H1 (cell line): ENCODE data around the gene FOSL2. TPM values are rescaled to one million over a fixed set of nuclear protein-coding genes. Genes with fewer than 3 reads are reported as not detected.

Experiments
- CTCF ChIA-PET: fragments of 300-600 bp; sonication (Branson Sonifier 250); formaldehyde crosslinking; loops from one replicate; lab custom pipeline; 2021; ENCODE audit not compliant: partially characterized antibody; lab: Charles Lee
- POLR2A ChIA-PET: fragments of 300-600 bp; sonication (Branson Sonifier 250); formaldehyde crosslinking; loops from one replicate; lab custom pipeline; 2021; ENCODE audit warnings: inconsistent platforms; ENCODE audit not compliant: partially characterized antibody; lab: Charles Lee
- DNase-seq, 2 experiments: peaks; one replicate each; pipeline versions ENCODE4 v3.0.0 to v3.0.0-alpha.2; 2010 to 2022; ENCODE audit warnings: low spot score in 2 of 2, low read depth in 1 of 2, mixed read lengths in 1 of 2
- FAIRE-seq: peaks from 2 replicates; lab custom pipeline; 2011; peaks lifted over from hg19 to GRCh38; lab: Jason Lieb, UNC
- H2AFZ ChIP-seq: 2 replicates; pipeline ENCODE4 v1.8.1; 2012; ENCODE audit warnings: low read length, inconsistent platforms
- H2AK5ac ChIP-seq: 2 replicates; pipeline ENCODE4 v1.6.1; 2013; ENCODE audit warnings: low read depth, low read length
- H2BK120ac ChIP-seq: replicated peaks from 2 replicates; pipeline ENCODE3; 2013; ENCODE audit warnings: low read depth, low read length, inconsistent platforms
- H2BK12ac ChIP-seq: 2 replicates; pipeline ENCODE4 v1.6.1; 2013; ENCODE audit warnings: low read depth, low read length
- H2BK15ac ChIP-seq: 2 replicates; pipeline ENCODE4 v1.6.1; 2013; ENCODE audit warnings: low read length
- H2BK20ac ChIP-seq: 2 replicates; pipeline ENCODE4 v1.6.1; 2013; ENCODE audit warnings: low read length
- H2BK5ac ChIP-seq: 2 replicates; pipeline ENCODE4 v1.6.1; 2013; ENCODE audit warnings: low read depth, low read length
- H3K14ac ChIP-seq: 2 replicates; pipeline ENCODE4 v1.6.1; 2013; ENCODE audit warnings: inconsistent platforms; ENCODE audit not compliant: insufficient read length
- H3K18ac ChIP-seq: 2 replicates; pipeline ENCODE4 v1.6.1; 2013; ENCODE audit warnings: low read length; ENCODE audit errors: extremely low read depth
- H3K23ac ChIP-seq: 2 replicates; pipeline ENCODE4 v1.6.1; 2013; ENCODE audit warnings: inconsistent platforms; ENCODE audit not compliant: insufficient read length
- H3K23me2 ChIP-seq: 2 replicates; pipeline ENCODE4 v1.6.1; 2013; ENCODE audit warnings: low read depth, low read length
- H3K27ac ChIP-seq: 2 replicates; pipeline ENCODE4 v1.6.1; 2011; ENCODE audit warnings: low read depth, low read length, inconsistent platforms
- H3K27me3 ChIP-seq, 4 experiments: replicated peaks in 1 of 4; 1 replicate in 1 of 4; 2 replicates in 3 of 4; pipeline versions ENCODE4 v1.6.1 to v1.8.1; 2011 to 2013; ENCODE audit warnings: low read length in 3 of 4, mild to moderate bottlenecking in 3 of 4, inconsistent platforms in 2 of 4, mixed read lengths in 2 of 4, moderate library complexity in 1 of 4; ENCODE audit not compliant: control insufficient read depth in 3 of 4, insufficient read depth in 3 of 4; ENCODE audit errors: extremely low read depth in 1 of 4
- H3K36me3 ChIP-seq, 4 experiments: 2 replicates each; pipeline versions ENCODE4 v1.6.1 to v1.8.1; 2011 to 2013; ENCODE audit warnings: mild to moderate bottlenecking in 4 of 4, low read length in 3 of 4, moderate library complexity in 2 of 4, control low read depth in 1 of 4, inconsistent platforms in 1 of 4; ENCODE audit not compliant: insufficient read depth in 4 of 4, control insufficient read depth in 2 of 4
- H3K4ac ChIP-seq: replicated peaks from 2 replicates; pipeline ENCODE3; 2013; ENCODE audit warnings: low read length, low read depth, mixed read lengths, inconsistent platforms; ENCODE audit not compliant: insufficient read length
- H3K4me1 ChIP-seq, 4 experiments: replicated peaks in 1 of 4; 1 replicate in 1 of 4; 2 replicates in 3 of 4; pipeline versions ENCODE4 v1.6.1 to v1.8.1; 2011 to 2013; ENCODE audit warnings: low read length in 3 of 4, inconsistent platforms in 2 of 4, mixed read lengths in 1 of 4; ENCODE audit not compliant: insufficient read depth in 4 of 4, control insufficient read depth in 3 of 4
- H3K4me2 ChIP-seq, 2 experiments: 2 replicates each; pipeline versions ENCODE4 v1.6.1 to v1.8.1; 2011 to 2013; ENCODE audit warnings: low read depth in 2 of 2, low read length in 2 of 2, control low read depth in 1 of 2, inconsistent platforms in 1 of 2, mild to moderate bottlenecking in 1 of 2; ENCODE audit not compliant: insufficient read depth in 1 of 2
- H3K4me3 ChIP-seq, 4 experiments: fragments of 200-600, 300-600 bp in 1 of 4; sonication (generic), shearing (Covaris generic), sonication (Bioruptor Twin) in 1 of 4; 2 replicates each; pipeline versions ENCODE4 v1.5.1 to v1.8.1; 2011 to 2016; ENCODE audit warnings: low read length in 4 of 4, low read depth in 3 of 4, control low read depth in 2 of 4, inconsistent platforms in 2 of 4, mild to moderate bottlenecking in 2 of 4, mixed read lengths in 1 of 4, moderate library complexity in 1 of 4; ENCODE audit not compliant: insufficient read depth in 2 of 4; ENCODE audit errors: extremely low read depth in 1 of 4
- H3K56ac ChIP-seq: replicated peaks from 2 replicates; pipeline ENCODE3; 2013; ENCODE audit warnings: low read depth, mild to moderate bottlenecking, mixed read lengths, low read length, inconsistent platforms; ENCODE audit not compliant: insufficient read length
- H3K79me1 ChIP-seq: 2 replicates; pipeline ENCODE4 v1.6.1; 2013; ENCODE audit warnings: low read depth, low read length, control low read depth
- H3K79me2 ChIP-seq, 2 experiments: 2 replicates each; pipeline versions ENCODE4 v1.6.1 to v1.8.1; 2012 to 2013; ENCODE audit warnings: low read length in 2 of 2, mild to moderate bottlenecking in 2 of 2, inconsistent platforms in 1 of 2; ENCODE audit not compliant: insufficient read depth in 2 of 2, control insufficient read depth in 1 of 2
- H3K9ac ChIP-seq, 4 experiments: replicated peaks in 1 of 4; 1 replicate in 1 of 4; 2 replicates in 3 of 4; pipeline versions ENCODE4 v1.6.1 to v1.8.1; 2011 to 2013; ENCODE audit warnings: low read depth in 3 of 4, low read length in 3 of 4, control low read depth in 2 of 4, mild to moderate bottlenecking in 2 of 4, moderate library complexity in 2 of 4, inconsistent platforms in 1 of 4; ENCODE audit errors: extremely low read depth in 1 of 4
- H3K9me3 ChIP-seq, 2 experiments: 2 replicates each; pipeline versions ENCODE4 v1.6.1 to v1.8.1; 2012 to 2013; ENCODE audit warnings: mild to moderate bottlenecking in 2 of 2, moderate library complexity in 2 of 2, control low read depth in 1 of 2, inconsistent platforms in 1 of 2, low read depth in 1 of 2, low read length in 1 of 2, mixed read lengths in 1 of 2; ENCODE audit not compliant: insufficient read depth in 2 of 2
- H4K20me1 ChIP-seq, 2 experiments: replicated peaks in 1 of 2; 2 replicates each; pipeline versions ENCODE3 to v1.8.1; 2011 to 2013; ENCODE audit warnings: inconsistent platforms in 2 of 2, low read length in 2 of 2, mild to moderate bottlenecking in 1 of 2; ENCODE audit not compliant: insufficient read depth in 2 of 2, control insufficient read depth in 1 of 2
- H4K5ac ChIP-seq: 2 replicates; pipeline ENCODE4 v1.6.1; 2013; ENCODE audit warnings: low read length, low read depth, mixed read lengths, inconsistent platforms; ENCODE audit not compliant: insufficient read length
- H4K8ac ChIP-seq: 2 replicates; pipeline ENCODE4 v1.8.0; 2013; ENCODE audit warnings: mild to moderate bottlenecking, moderate library complexity, low read length, inconsistent platforms; ENCODE audit not compliant: insufficient read depth; ENCODE audit errors: extremely low read depth
- H4K91ac ChIP-seq: replicated peaks from 2 replicates; pipeline ENCODE3; 2013; ENCODE audit warnings: low read length, mixed read lengths, inconsistent platforms; ENCODE audit not compliant: insufficient read length
- WGBS, 2 experiments: shearing (Covaris generic) in 1 of 2; methylation state at CpG; one replicate each; pipeline versions ENCODE4 v1.1.6 to v1.1.7; 2013 to 2015; ENCODE audit warnings: low lambda C conversion rate in 2 of 2, mixed read lengths in 2 of 2, inconsistent platforms in 1 of 2, low coverage in 1 of 2, missing lambda C conversion rate in 1 of 2; ENCODE audit not compliant: insufficient replicate concordance in 2 of 2, insufficient coverage in 1 of 2, insufficient read length in 1 of 2; ENCODE audit errors: extremely low coverage in 1 of 2, missing lambda C conversion rate in 1 of 2; 5-methylcytosine and 5-hydroxymethylcytosine counted together
- polyA plus RNA-seq, 7 experiments: library from polyadenylated mRNA; depleted of rRNA in 3 of 7; stranded (reverse) in 5 of 7; unstranded in 2 of 7; fragments of >200 nt in 5 of 7; fragments of 200-250 nt in 2 of 7; gene quantifications; 1 replicate in 5 of 7; 2 replicates in 1 of 7; 4 replicates in 1 of 7; pipeline versions ENCODE4 v1.2.1 to v1.2.3, GENCODE V29; 2011 to 2013; ENCODE audit warnings: missing spikeins in 2 of 7, mixed read lengths in 2 of 7
- total RNA-seq: library from RNA; stranded (reverse); fragmentation: NEBNext Ultra II Directional; extraction: Animal tissue kit (Norgen Biotek cat#: 25700); gene quantifications from 2 replicates; pipeline ENCODE4 v1.2.1, GENCODE V29; 2021
- TF ChIP-seq, protein P1 (sequence below): IDR thresholded peaks from 2 replicates; pipeline ENCODE4 v1.6.1; 2011; ENCODE audit warnings: low read length, improper control_type of control experiment

Gene FOSL2
- total and polyA plus RNA-seq, 2 of the 8 experiments (the other 6 are each of a cell fraction or from before 2014, with no cell fraction given), result 1.5 to 4.5 TPM

DNA sequence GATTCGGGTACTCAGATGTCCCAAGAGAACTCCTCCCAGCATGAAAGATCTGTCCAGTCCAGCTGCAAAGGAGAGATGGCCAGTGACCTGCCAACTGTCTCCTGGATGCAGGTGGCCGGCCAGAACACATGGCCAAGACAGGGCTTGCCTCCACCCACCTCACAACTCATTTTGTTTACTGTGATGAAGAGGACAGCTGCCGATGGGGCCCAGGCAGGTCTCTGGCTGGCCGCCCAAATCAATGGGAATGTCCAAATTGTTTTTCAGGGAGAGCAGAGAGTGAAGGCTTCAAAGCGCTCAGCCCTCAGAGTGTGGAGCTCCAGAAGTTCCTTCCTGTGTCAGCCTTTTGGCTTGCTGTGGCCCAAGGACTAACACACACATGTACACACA, 41.9 kb downstream of the FOSL2 start:
- Histone ChIP-seq H3K27ac (no peak overlapping the region), H3K56ac (no peak overlapping the region), H4K20me1 (no peaks in the 10 kb centered on the region), H3K9me3 (peaks cover 4 to 6% of the 10 kb centered on the region in 2 experiments; a peak in 1 of 4 replicates), H3K23me2 (no peaks in the 10 kb centered on the region; the same call in 1 of the 2 replicates), H2BK12ac (no peak overlapping the region), H3K4ac (no peak overlapping the region), H2BK15ac (no peak overlapping the region), H3K4me1 (no peaks in the 10 kb centered on the region; a peak in 1 of 7 replicates), H4K91ac (no peak overlapping the region), H3K23ac (no peak overlapping the region), H3K9ac (no peak overlapping the region), H4K5ac (no peak overlapping the region), H2BK120ac (no peak overlapping the region), H2AFZ (no peak overlapping the region), H3K27me3 (no peaks in the 10 kb centered on the region), H3K18ac (no peak overlapping the region), H3K14ac (no peak overlapping the region), H3K79me2 (no peaks in the 10 kb centered on the region), H3K36me3 (no peaks in the 10 kb centered on the region), H4K8ac (no peak overlapping the region), H2BK20ac (no peak overlapping the region), H3K4me2 (no peak overlapping the region), H3K79me1 (no peaks in the 10 kb centered on the region), H2AK5ac (no peak overlapping the region), H2BK5ac (no peak overlapping the region), H3K4me3 (no peak overlapping the region)
- no peak for FAIRE-seq
- CTCF ChIA-PET, result interaction anchor here (1.0 to 1.3 kb wide), 2 partner anchors 133 to 680 kb away, joined by 3 read pairs; no protein-coding TSS in a partner anchor
- WGBS, 2 experiments, result 86% methylated on average over 5 of the region's 5 CpGs; no CpG with 5 or more reads in 1 of the 2 experiments
- TF ChIP-seq, protein P1, sequence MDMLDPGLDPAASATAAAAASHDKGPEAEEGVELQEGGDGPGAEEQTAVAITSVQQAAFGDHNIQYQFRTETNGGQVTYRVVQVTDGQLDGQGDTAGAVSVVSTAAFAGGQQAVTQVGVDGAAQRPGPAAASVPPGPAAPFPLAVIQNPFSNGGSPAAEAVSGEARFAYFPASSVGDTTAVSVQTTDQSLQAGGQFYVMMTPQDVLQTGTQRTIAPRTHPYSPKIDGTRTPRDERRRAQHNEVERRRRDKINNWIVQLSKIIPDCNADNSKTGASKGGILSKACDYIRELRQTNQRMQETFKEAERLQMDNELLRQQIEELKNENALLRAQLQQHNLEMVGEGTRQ, result no peak
- POLR2A ChIA-PET, result no interaction called here
- no peak for DNase-seq
